ENCODE measurements around the gene RGS9.
"Not testable (repeated sequence)": the region's sequence is repeated elsewhere in the genome, so short reads cannot be mapped to it uniquely, and the experiment has no call there.

- not testable (repeated sequence) for TF ChIP-seq CTCF, POLR2A (IDR thresholded peaks at IDR 0.05)
Observed at GRCh38 chr17:65207448-65207847, 70.3 kb downstream of the RGS9 start.

All from body of pancreas (tissue), 4 donors.